Measurements from ENCODE around the gene MEGF11. TPM values are rescaled to one million over a fixed set of nuclear protein-coding genes. Genes with fewer than 3 reads are reported as not detected.

Gene MEGF11
- total RNA-seq, 1 experiment from 2014 or later = not detected

DNA sequence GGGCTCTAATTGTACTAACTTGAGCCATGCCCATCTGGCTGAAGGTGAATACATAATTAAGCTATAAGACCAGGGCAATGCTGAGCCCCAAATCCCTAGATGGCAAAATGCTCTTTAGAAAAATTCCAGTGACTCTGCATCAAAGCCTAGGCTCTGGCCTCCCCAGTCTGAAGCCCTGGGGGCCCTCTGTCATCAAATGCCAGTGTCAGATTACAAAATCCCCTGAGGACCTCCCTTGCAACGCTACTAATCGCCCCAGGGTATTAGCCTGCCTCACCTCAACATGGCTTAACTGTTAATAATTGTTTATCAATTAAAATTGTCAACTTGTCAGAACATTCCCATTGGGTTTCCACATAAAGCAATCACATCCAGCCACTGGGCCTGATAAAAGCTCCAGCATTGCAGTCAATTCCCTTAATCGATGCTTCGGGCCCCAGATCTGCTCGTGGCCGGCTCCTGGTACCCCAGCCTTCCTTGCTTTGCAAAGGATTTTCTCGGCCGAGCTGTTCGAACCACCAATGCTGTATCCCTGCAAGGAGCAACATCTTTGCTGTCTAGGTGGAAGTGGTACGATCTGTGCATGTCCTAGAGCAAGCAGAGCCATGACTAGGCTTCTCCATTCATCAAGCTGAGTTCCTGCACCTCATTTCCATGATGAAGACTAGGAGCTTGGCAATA lies 151.7 kb downstream of the MEGF11 start:
- H3K27me3 ChIP-seq (ENCODE audit: low read length) = peaks cover 66% of the 10 kb centered on the region
- H3K79me2 ChIP-seq (ENCODE audit: low read length) = no peaks in the 10 kb centered on the region
- TF ChIP-seq, protein P1, sequence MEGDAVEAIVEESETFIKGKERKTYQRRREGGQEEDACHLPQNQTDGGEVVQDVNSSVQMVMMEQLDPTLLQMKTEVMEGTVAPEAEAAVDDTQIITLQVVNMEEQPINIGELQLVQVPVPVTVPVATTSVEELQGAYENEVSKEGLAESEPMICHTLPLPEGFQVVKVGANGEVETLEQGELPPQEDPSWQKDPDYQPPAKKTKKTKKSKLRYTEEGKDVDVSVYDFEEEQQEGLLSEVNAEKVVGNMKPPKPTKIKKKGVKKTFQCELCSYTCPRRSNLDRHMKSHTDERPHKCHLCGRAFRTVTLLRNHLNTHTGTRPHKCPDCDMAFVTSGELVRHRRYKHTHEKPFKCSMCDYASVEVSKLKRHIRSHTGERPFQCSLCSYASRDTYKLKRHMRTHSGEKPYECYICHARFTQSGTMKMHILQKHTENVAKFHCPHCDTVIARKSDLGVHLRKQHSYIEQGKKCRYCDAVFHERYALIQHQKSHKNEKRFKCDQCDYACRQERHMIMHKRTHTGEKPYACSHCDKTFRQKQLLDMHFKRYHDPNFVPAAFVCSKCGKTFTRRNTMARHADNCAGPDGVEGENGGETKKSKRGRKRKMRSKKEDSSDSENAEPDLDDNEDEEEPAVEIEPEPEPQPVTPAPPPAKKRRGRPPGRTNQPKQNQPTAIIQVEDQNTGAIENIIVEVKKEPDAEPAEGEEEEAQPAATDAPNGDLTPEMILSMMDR (conservative IDR thresholded peaks at IDR 0.05; ENCODE audit: low read depth, low read length) = no peak
- no peak for TF ChIP-seq EZH2phosphoT487 (IDR thresholded peaks at IDR 0.05; ENCODE audit: borderline replicate concordance, low read length)
- no peak for TF ChIP-seq EZH2 (IDR thresholded peaks at IDR 0.05; ENCODE audit: low read length, unreplicated experiment)
- intact Hi-C loops (cut with micrococcal nuclease) = no loop called here
- ATAC-seq (no peak), DNase-seq (no peak)
- no peaks in the 10 kb centered on the region for H3K36me3 ChIP-seq (ENCODE audit: low read depth, low read length)
- H3K9me2 ChIP-seq (replicated peaks; ENCODE audit: low read length) = no peaks in the 10 kb centered on the region
- no peak overlapping the region for H3K4me3 ChIP-seq (ENCODE audit: low read length)
- no peak overlapping the region for H2AFZ ChIP-seq (ENCODE audit: low read length)
- CTCF ChIA-PET = no interaction called here
- no peaks in the 10 kb centered on the region for H4K20me1 ChIP-seq (ENCODE audit: low read length)
- H3K9ac ChIP-seq (ENCODE audit: low read length) = no peak overlapping the region
- H3K9me3 ChIP-seq (ENCODE audit: low read length) = no peaks in the 10 kb centered on the region
- POLR2A ChIA-PET (ENCODE audit: unreplicated experiment) = no interaction called here
- H3K27ac ChIP-seq (ENCODE audit: low read length) = no peak overlapping the region
- no peak overlapping the region for H3K4me2 ChIP-seq (ENCODE audit: low read length)
- BruUV-seq (replicated peaks) = no TSS peak
- no peaks in the 10 kb centered on the region for H3K4me1 ChIP-seq (ENCODE audit: insufficient read depth, low read length)
- H3F3A ChIP-seq (ENCODE audit: low read length, unreplicated experiment) = no peaks in the 10 kb centered on the region

DNA sequence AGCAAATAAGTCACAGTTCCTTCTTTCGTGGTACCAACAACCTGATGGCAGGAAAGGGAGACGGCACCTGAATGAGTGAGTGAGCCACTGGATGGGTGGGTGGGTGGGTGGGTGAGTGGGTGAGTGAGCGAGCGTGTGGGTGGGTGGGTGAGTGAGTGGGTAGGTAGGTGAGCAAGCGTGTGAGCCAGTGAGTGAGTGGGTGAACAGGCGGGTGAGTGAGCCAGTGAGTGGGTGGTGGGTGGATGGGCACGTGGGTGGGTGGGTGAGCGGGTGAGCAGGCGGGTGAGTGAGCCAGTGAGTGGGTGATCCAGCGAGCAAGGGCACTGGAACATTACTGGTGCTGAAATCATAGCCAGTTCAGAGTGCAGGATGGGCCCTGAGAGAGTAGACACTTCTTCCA lies 152.8 kb downstream of the MEGF11 start:
- no peak for DNase-seq
- ChIA-PET POLR2A (ENCODE audit: unreplicated experiment) (no interaction called here), CTCF (no interaction called here)
- H3K79me2 ChIP-seq (ENCODE audit: low read length) = no peaks in the 10 kb centered on the region
- H3K27ac ChIP-seq (ENCODE audit: low read length) = no peak overlapping the region
- H3K9me2 ChIP-seq (replicated peaks; ENCODE audit: low read length) = no peaks in the 10 kb centered on the region
- H3F3A ChIP-seq (ENCODE audit: low read length, unreplicated experiment) = no peaks in the 10 kb centered on the region
- intact Hi-C loops (cut with micrococcal nuclease) = no loop called here
- ATAC-seq = no peak
- TF ChIP-seq EZH2 (IDR thresholded peaks at IDR 0.05; ENCODE audit: low read length, unreplicated experiment) = no peak
- TF ChIP-seq EZH2phosphoT487 (IDR thresholded peaks at IDR 0.05; ENCODE audit: borderline replicate concordance, low read length) = no peak
- TF ChIP-seq, protein P1 (conservative IDR thresholded peaks at IDR 0.05; ENCODE audit: low read depth, low read length) = no peak
- H3K9me3 ChIP-seq (ENCODE audit: low read length) = no peaks in the 10 kb centered on the region
- no peaks in the 10 kb centered on the region for H4K20me1 ChIP-seq (ENCODE audit: low read length)
- no peak overlapping the region for H3K9ac ChIP-seq (ENCODE audit: low read length)
- no peak overlapping the region for H2AFZ ChIP-seq (ENCODE audit: low read length)
- no peaks in the 10 kb centered on the region for H3K4me1 ChIP-seq (ENCODE audit: insufficient read depth, low read length)
- H3K36me3 ChIP-seq (ENCODE audit: low read depth, low read length) = no peaks in the 10 kb centered on the region
- H3K27me3 ChIP-seq (ENCODE audit: low read length) = peaks cover 65% of the 10 kb centered on the region
- no peak overlapping the region for H3K4me2 ChIP-seq (ENCODE audit: low read length)
- BruUV-seq (replicated peaks) = no TSS peak
- no peak overlapping the region for H3K4me3 ChIP-seq (ENCODE audit: low read length)

DNA sequence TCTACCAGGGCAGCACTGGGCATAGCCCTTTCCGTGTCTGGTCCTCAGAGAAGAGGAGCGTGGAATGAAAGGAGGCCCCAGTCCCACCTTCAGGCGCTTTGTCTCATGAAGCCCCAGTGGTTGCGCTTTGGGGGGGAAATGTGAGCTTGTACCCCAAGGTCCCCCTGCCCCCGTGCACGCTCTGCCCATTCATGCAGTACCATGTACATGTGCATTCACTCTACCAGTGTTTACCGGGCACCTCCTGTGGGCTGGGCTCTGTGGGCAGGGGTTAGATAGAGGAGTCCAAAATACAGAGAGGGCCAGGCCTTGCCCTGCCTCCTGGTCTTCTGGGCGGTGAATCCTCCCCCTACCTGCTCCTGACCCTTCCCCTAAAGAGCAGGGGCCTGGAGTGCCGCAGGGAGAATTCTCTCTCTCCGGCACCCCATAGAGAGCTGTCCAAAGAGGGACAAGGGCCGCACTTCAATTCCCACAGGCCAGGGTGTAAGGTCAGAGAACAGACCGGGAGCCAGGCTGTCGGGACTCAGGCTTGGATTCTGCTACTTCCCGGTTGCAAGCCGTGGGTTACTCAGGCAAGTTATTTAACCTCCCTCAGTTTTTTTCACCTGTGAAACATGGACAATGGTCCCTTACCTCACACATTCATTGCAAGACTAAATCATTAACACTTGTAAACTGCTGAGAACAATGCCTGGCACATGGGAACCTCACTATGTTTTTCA lies 153.4 kb downstream of the MEGF11 start:
- Histone ChIP-seq H3K27ac (ENCODE audit: low read length) (no peak overlapping the region), H3K4me1 (ENCODE audit: insufficient read depth, low read length) (no peaks in the 10 kb centered on the region), H2AFZ (ENCODE audit: low read length) (no peak overlapping the region), H3F3A (ENCODE audit: low read length, unreplicated experiment) (no peaks in the 10 kb centered on the region), H3K4me3 (ENCODE audit: low read length) (no peak overlapping the region), H3K9ac (ENCODE audit: low read length) (no peak overlapping the region), H3K9me2 (replicated peaks; ENCODE audit: low read length) (no peaks in the 10 kb centered on the region), H3K9me3 (ENCODE audit: low read length) (no peaks in the 10 kb centered on the region), H3K4me2 (ENCODE audit: low read length) (no peak overlapping the region), H3K79me2 (ENCODE audit: low read length) (no peaks in the 10 kb centered on the region), H3K27me3 (ENCODE audit: low read length) (peaks cover 64% of the 10 kb centered on the region), H4K20me1 (ENCODE audit: low read length) (no peaks in the 10 kb centered on the region), H3K36me3 (ENCODE audit: low read depth, low read length) (no peaks in the 10 kb centered on the region)
- CTCF ChIA-PET = no interaction called here
- POLR2A ChIA-PET (ENCODE audit: unreplicated experiment) = no interaction called here
- ATAC-seq (no peak), DNase-seq (no peak)
- intact Hi-C loops (cut with micrococcal nuclease) = no loop called here
- no TSS peak for BruUV-seq (replicated peaks)
- TF ChIP-seq EZH2 (IDR thresholded peaks at IDR 0.05; ENCODE audit: low read length, unreplicated experiment) (no peak), EZH2phosphoT487 (IDR thresholded peaks at IDR 0.05; ENCODE audit: borderline replicate concordance, low read length) (no peak)
- TF ChIP-seq, protein P1 (conservative IDR thresholded peaks at IDR 0.05; ENCODE audit: low read depth, low read length) = no peak
